Measurements from ENCODE around the gene CYREN.
"Not testable (repeated sequence)": the region's sequence is repeated elsewhere in the genome, so short reads cannot be mapped to it uniquely, and the experiment has no call there.

The CYREN gene, protein sequence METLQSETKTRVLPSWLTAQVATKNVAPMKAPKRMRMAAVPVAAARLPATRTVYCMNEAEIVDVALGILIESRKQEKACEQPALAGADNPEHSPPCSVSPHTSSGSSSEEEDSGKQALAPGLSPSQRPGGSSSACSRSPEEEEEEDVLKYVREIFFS

DNA sequence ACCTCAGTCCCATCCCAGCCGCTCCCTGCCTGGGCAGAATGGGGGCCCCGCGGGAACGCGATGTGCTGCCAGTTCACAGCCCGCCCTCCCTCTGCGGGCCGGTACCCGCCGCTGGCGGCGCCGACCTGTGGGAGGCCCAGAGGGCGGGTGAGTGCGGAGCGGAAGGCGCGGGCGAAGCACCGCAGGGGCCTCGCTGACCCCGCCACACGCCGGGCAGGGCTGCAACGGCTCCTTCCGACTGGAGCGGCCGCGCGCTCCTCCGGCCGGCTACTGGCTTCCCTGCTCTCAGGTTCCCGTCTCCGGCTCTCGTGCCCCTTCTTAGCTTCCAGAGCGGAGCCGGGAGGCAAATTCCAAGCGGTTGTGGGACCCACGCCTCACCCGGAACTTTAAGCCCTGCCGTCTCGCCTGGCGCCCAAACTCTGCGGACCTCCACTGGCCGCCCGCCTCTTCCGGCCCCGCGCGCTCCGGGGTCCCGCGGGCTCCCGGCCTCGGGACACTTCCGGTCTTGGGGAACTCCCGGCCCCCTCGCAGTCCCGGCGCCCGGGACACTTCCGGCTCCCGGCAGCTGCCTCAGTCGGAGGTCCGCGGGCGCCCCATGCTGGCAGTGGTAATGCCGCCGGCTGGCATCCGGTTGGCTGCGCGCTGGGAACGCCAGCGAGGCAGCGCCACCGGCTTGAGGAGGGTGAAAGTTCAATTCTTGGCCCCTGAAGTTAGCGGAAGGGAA lies at the start of gene CYREN:
CYREN (minus strand) TSS at position 434 of the 724 bp plus-strand sequence. CDS start 1,785 bp downstream, outside the sequence.
- H3K36me3 ChIP-seq (ENCODE audit: insufficient read depth, low read length), result peaks cover 21% of the 10 kb centered on the region; the same call in 1 of the 2 replicates
- no peaks in the 10 kb centered on the region for H3K27me3 ChIP-seq (ENCODE audit: insufficient read depth, low read length)
- H3K79me2 ChIP-seq (ENCODE audit: control insufficient read depth, insufficient read depth, low read length, unreplicated experiment), result peaks cover 33% of the 10 kb centered on the region
- peak within 1 kb of the TSS; percentile 32 for H2AFZ ChIP-seq (ENCODE audit: low read length, unreplicated experiment)
- H3K4me3 ChIP-seq (ENCODE audit: low read depth, low read length), result peak within 1 kb of the TSS; percentile 88
- peaks cover 22% of the 10 kb centered on the region for H3K4me1 ChIP-seq (ENCODE audit: control insufficient read depth, insufficient read depth, low read length, unreplicated experiment)
- peak within 1 kb of the TSS; percentile 80 for H3K27ac ChIP-seq (ENCODE audit: low read depth, low read length)

DNA sequence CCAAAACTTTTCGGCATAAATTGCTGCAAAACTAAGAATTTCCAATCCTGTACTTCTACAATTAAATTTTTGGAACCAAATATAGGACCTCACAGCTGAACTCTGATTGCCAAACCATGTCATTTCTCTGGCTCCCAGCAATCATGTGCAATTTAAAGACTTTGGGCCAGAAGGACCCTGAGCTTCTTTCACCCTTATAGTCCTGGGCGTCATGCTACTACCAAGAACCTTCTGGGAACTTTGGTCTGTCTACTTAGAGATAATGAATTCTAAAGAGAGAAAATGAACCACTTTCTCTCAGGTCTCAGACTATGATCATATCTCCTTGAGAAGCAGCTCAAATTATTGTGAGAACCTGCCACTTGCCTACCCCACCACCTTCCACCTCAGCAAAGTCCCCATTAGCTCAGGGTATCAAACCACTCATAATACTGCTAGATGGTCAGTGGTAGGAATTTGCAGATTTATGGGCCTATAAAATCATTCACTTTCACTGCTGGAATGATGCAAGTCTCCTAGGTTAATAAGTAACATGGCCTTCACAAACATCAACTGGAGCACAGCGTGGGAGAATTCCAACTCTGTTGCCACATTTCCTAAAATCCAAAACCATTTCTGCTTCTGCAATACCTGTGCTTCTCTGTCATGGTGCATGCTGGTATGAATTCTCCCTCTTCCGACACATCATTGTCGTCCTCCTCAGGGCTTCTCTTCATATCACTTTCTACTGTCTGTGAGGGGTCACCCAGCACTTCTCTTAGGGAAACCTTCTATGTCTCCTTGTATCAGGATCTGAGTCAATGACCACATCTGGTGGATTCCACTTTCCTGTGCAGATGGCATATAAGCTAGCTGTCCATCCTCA lies 47.4 kb upstream of the CYREN start:
- Histone ChIP-seq H2AFZ (ENCODE audit: low read length, unreplicated experiment) (no peak overlapping the region), H3K4me3 (ENCODE audit: low read depth, low read length) (no peak overlapping the region), H3K27ac (ENCODE audit: low read depth, low read length) (no peak overlapping the region), H3K79me2 (ENCODE audit: control insufficient read depth, insufficient read depth, low read length, unreplicated experiment) (no peaks in the 10 kb centered on the region), H3K27me3 (ENCODE audit: insufficient read depth, low read length) (peaks cover 4% of the 10 kb centered on the region; the same call in 1 of the 2 replicates), H3K4me1 (ENCODE audit: control insufficient read depth, insufficient read depth, low read length, unreplicated experiment) (no peaks in the 10 kb centered on the region), H3K36me3 (ENCODE audit: insufficient read depth, low read length) (no peaks in the 10 kb centered on the region)

DNA sequence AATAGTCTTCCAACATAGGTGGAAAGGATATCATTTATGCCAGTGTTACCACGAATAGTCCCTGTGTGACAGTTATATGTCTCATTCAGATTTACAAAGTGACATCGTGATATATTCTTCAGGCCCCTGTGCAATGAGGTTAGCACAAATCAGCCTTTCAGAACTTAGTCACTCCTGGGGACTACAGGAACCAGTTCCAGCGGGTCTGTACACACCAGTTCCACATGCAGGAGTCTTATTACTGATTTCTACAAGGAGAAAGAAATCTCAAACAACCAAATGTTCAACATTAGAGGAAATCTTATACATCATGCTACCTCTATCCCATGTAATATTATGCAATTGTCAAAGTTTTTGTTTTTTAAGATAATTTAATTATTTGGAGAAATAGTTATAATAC lies 45.2 kb upstream of the CYREN start:
- Histone ChIP-seq H3K27me3 (ENCODE audit: insufficient read depth, low read length) (no peaks in the 10 kb centered on the region), H3K36me3 (ENCODE audit: insufficient read depth, low read length) (no peaks in the 10 kb centered on the region), H3K79me2 (ENCODE audit: control insufficient read depth, insufficient read depth, low read length, unreplicated experiment) (no peaks in the 10 kb centered on the region), H3K4me1 (ENCODE audit: control insufficient read depth, insufficient read depth, low read length, unreplicated experiment) (peaks cover under 1% of the 10 kb centered on the region), H2AFZ (ENCODE audit: low read length, unreplicated experiment) (no peak overlapping the region), H3K4me3 (ENCODE audit: low read depth, low read length) (no peak overlapping the region), H3K27ac (ENCODE audit: low read depth, low read length) (no peak overlapping the region)

DNA sequence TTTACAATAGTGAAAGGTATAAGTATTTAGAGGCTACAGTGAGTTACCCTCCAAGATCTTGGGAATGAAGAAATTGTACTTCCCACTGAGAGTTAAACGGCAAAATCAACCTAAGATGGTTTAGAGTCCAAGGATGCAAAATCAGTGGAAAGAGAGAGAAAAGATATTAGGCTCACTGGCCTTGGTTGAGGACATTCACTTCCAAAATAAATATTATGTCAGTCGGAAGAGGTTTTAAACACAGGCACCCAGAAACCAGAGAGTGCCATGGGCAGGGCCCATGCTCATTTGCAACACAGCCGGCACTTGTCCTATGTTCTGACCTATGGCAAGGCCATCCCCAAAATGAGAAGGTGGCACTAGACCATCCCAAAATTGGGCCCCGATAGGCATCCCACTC lies 44.7 kb upstream of the CYREN start:
- Histone ChIP-seq H3K4me3 (ENCODE audit: low read depth, low read length) (no peak overlapping the region), H2AFZ (ENCODE audit: low read length, unreplicated experiment) (no peak overlapping the region), H3K27ac (ENCODE audit: low read depth, low read length) (no peak overlapping the region), H3K36me3 (ENCODE audit: insufficient read depth, low read length) (no peaks in the 10 kb centered on the region), H3K79me2 (ENCODE audit: control insufficient read depth, insufficient read depth, low read length, unreplicated experiment) (no peaks in the 10 kb centered on the region), H3K4me1 (ENCODE audit: control insufficient read depth, insufficient read depth, low read length, unreplicated experiment) (peaks cover 4% of the 10 kb centered on the region), H3K27me3 (ENCODE audit: insufficient read depth, low read length) (no peaks in the 10 kb centered on the region)

DNA sequence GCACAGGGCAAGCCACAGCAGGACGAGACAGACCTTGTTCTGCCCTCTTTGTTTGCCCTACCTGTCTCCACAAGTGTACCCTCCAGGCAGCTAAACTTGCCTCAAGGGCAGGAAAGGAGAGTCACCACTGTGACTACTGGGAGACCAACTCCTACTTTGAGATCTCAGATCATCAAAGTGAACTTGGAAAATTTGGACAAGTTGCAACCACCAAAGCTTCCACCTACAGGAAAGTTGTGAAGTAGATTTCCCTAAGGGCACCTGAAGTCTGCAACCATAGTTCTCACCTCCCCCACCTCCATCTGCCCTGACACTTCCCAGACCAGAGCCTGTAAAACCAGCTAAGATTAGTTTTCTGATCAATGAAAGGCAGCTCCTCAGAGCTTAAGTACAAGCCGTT lies 43.3 kb upstream of the CYREN start:
- H3K4me3 ChIP-seq (ENCODE audit: low read depth, low read length), result no peak overlapping the region
- H3K79me2 ChIP-seq (ENCODE audit: control insufficient read depth, insufficient read depth, low read length, unreplicated experiment), result no peaks in the 10 kb centered on the region
- H3K4me1 ChIP-seq (ENCODE audit: control insufficient read depth, insufficient read depth, low read length, unreplicated experiment), result peaks cover 4% of the 10 kb centered on the region
- H3K27ac ChIP-seq (ENCODE audit: low read depth, low read length), result no peak overlapping the region
- no peak overlapping the region for H2AFZ ChIP-seq (ENCODE audit: low read length, unreplicated experiment)
- no peaks in the 10 kb centered on the region for H3K36me3 ChIP-seq (ENCODE audit: insufficient read depth, low read length)
- H3K27me3 ChIP-seq (ENCODE audit: insufficient read depth, low read length), result no peaks in the 10 kb centered on the region

DNA sequence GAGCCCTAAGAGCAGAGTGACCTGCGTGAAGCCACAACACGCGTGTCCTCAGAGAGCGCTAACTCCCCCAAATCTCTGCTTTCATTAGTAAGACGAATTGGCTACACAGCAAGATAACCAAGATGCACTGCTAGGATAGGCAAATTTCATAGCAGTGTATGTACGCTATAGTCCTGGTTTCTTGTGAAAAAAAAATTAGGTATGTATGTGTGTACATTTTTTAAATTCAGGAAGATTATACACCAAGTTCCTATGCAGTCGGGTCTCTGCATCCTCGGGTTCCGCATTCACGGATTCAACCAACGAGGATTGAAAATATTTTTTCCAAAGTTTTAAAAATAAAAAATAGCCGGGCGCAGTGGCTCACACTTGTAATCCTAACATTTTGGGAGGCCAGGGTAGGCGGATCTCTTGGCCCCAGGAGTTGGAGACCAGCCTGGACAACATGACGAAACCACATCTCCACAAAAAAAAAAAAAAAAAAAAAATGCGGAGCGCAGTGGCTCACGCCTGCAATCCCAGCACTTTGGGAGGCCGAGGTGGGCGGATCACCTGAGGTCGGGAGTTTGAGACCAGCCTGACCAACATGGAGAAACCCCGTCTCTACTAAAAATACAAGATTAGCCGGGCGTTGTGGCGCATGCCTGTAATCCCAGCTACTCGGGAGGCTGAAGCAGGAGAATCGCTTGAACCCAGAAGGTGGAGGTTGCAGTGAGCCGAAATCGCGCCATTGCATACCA lies 41.6 kb upstream of the CYREN start:
- not testable (repeated sequence) for H3K79me2 ChIP-seq (ENCODE audit: control insufficient read depth, insufficient read depth, low read length, unreplicated experiment); H3K27me3 ChIP-seq (ENCODE audit: insufficient read depth, low read length); H3K4me1 ChIP-seq (ENCODE audit: control insufficient read depth, insufficient read depth, low read length, unreplicated experiment); H3K36me3 ChIP-seq (ENCODE audit: insufficient read depth, low read length)
- Histone ChIP-seq H3K4me3 (ENCODE audit: low read depth, low read length) (peak overlapping the region; percentile 78), H3K27ac (ENCODE audit: low read depth, low read length) (peak overlapping the region; percentile 30), H2AFZ (ENCODE audit: low read length, unreplicated experiment) (peak overlapping the region; percentile 86)

DNA sequence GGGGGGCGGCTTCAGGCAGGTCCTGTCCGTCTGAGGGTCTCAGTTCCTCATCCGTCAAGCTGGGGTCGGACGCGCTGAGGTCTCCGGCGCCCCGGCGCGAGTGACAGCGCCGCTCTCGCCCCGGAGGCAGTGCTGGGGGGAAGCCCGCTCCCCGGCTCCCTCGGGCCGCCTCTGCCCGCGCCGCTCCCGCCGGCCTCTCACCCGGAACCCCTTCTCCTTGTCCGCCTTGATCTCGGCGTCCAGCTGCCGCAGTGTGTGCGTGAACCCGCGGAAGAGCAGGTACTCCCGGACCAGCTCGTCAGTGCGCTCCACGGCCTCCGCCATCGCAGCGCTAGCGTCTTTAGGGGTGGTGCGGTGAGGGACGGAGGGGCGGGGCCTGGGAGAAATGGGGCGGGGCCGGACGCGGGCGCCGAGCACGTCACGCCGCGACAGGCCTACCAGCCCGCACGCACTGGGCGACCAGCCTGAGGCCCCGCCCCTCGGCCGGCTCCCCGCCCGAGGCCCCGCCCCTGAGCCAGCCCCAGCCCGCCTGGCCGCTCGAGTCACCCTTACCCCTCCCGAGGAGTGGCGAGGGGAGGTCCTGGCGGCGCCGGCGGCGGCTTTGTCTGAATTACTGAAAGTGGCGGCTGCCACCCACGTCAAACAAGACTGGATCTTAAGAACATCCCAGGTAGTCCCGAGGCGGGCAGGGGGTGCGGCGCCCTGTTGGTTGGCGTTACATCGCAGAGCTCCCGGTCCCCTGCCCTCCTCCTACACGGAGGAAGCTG lies 40.9 kb upstream of the CYREN start, which contains the start of gene WDR91:
WDR91 (minus strand) TSS at position 348 of the 767 bp plus-strand sequence; CDS start at position 324, 24 bp downstream.
- Histone ChIP-seq H3K79me2 (ENCODE audit: control insufficient read depth, insufficient read depth, low read length, unreplicated experiment) (no peaks in the 10 kb centered on the region), H3K4me1 (ENCODE audit: control insufficient read depth, insufficient read depth, low read length, unreplicated experiment) (peaks cover 4% of the 10 kb centered on the region), H3K4me3 (ENCODE audit: low read depth, low read length) (peak within 1 kb of the TSS; percentile 78), H2AFZ (ENCODE audit: low read length, unreplicated experiment) (peak within 1 kb of the TSS; percentile 88), H3K27me3 (ENCODE audit: insufficient read depth, low read length) (no peaks in the 10 kb centered on the region), H3K36me3 (ENCODE audit: insufficient read depth, low read length) (no peaks in the 10 kb centered on the region), H3K27ac (ENCODE audit: low read depth, low read length) (peak within 1 kb of the TSS; percentile 30)

DNA sequence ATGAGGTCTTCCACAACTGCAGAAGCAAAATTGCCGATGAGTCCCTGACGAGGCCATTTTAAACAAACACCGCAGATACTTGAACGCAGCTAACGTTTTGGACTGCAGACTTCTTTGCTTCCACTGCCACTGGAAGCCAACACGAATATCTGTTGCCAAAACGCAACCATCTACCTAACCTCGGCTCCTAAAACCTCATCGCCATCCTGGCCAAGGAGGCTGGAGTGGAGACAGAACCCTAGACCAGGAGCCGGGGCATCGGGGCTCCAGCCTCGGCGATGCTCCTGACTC lies 40.3 kb upstream of the CYREN start:
- H3K4me3 ChIP-seq (ENCODE audit: low read depth, low read length), result peak overlapping the region; percentile 78
- no peaks in the 10 kb centered on the region for H3K79me2 ChIP-seq (ENCODE audit: control insufficient read depth, insufficient read depth, low read length, unreplicated experiment)
- no peaks in the 10 kb centered on the region for H3K27me3 ChIP-seq (ENCODE audit: insufficient read depth, low read length)
- no peak overlapping the region for H3K27ac ChIP-seq (ENCODE audit: low read depth, low read length)
- no peaks in the 10 kb centered on the region for H3K36me3 ChIP-seq (ENCODE audit: insufficient read depth, low read length)
- H2AFZ ChIP-seq (ENCODE audit: low read length, unreplicated experiment), result peak overlapping the region; percentile 88
- peaks cover 4% of the 10 kb centered on the region for H3K4me1 ChIP-seq (ENCODE audit: control insufficient read depth, insufficient read depth, low read length, unreplicated experiment)

DNA sequence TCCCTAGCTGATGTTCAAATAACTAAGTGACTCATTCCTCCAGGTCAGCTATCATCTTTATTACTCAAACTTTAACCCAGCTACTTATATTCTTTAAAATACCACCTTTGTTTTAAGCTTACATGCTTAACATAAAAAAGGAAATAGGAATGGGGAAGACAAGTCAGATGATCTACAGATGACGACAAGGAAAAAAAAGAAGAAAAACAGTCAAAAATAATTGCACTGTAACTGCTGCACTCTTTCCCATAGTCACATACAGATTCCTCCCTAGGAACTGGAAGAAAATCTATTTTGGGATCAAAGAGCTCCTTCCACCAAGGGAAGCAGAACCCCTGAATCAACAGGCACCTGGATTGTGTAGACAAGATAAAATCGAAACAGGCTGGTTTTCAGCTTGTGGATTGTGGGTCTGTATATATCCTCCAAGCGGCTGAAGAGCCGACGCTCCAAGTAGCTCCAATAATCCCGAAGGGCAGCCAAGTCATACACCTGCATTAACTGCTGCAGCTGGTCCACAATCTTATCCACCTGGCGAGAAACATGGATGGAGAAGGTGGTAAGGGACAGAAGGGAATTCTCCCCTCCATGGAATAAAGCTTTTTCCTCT lies 38.8 kb upstream of the CYREN start:
- H3K4me1 ChIP-seq (ENCODE audit: control insufficient read depth, insufficient read depth, low read length, unreplicated experiment), result peaks cover 4% of the 10 kb centered on the region
- H3K27ac ChIP-seq (ENCODE audit: low read depth, low read length), result no peak overlapping the region
- no peaks in the 10 kb centered on the region for H3K79me2 ChIP-seq (ENCODE audit: control insufficient read depth, insufficient read depth, low read length, unreplicated experiment)
- no peaks in the 10 kb centered on the region for H3K27me3 ChIP-seq (ENCODE audit: insufficient read depth, low read length)
- no peak overlapping the region for H3K4me3 ChIP-seq (ENCODE audit: low read depth, low read length)
- no peak overlapping the region for H2AFZ ChIP-seq (ENCODE audit: low read length, unreplicated experiment)
- no peaks in the 10 kb centered on the region for H3K36me3 ChIP-seq (ENCODE audit: insufficient read depth, low read length)
